GM19099 (cell line): Measurements from ENCODE around the gene ZCCHC4.

Source experiments
- POLR2A ChIP-seq: IDR thresholded peaks from 3 replicates; pipeline ENCODE4 v1.6.1; 2011; ENCODE audit warnings: low read depth; ENCODE audit not compliant: insufficient read length; ENCODE audit errors: extremely low read depth

Gene ZCCHC4

DNA sequence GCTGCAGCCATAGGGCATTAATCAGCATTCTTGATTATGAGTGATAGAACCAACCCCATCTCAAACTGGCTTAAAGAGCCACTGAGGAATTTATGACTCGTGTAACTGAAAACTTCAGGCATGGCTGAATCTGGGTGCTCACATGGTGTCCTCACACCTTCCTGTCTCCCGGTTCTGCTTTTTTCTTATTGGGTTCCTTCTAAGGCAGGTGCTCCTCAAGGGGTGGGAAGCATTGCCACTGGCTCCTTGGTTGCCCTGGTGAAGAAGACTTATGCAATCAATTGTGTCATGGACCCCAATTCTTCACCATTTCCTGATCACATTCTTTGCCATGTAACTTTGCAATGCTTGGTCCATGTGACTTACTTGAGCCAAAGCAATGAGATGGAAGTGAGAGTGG is 4.3 kb upstream of the ZCCHC4 start:
- no peak for TF ChIP-seq POLR2A

DNA sequence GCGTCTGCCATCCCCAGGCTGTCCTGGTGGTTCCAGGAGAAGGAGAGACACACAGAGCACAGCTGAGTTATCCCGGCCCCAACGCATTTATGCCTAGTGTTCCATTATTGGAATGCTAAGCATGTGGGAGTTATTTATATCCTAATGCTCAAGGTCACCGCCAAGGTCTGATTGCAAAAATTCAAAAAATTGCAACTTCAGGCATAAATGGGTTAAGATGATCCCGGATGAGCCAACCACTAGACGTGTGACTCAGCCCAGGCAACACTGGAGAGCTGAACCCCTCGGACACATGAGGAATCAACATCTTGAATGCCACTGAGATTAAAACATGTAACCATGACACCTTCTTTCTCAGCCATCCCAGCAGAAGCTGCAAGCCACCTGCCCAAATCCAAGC is 3.8 kb upstream of the ZCCHC4 start:
- TF ChIP-seq POLR2A: no peak

DNA sequence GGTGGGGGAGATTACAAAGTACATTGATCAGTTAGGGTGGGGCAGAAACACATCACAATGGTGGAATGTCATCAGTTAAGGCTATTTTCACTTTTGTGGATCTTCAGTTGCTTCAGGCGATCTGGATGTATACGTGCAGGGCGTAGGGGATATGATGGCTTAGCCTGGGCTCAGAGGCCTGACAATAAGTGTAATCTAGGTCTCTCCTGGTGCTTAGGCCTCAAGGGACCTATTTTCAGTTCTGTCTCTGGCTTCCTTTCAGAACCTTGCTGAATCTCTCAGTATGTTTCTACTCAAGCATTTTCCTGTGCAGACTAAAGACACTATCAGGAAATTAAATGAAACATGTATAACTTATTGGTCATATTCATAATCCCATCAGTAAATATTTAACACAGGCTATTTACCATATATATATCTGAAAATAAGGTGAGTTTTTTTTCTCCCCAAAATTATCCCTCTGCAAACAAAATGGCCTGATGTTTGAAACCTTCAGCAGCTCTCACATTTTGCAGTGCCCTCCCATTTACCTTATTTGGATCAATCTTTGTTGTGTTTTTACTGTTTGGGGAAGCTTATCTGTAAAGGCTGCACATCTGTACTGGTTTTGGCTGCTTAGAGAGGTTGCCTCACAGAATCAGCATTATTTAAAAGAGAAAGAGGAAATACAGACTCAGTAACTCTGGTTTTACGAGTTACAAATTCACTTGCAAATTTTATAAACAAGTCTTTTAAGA is 2.3 kb upstream of the ZCCHC4 start:
- TF ChIP-seq POLR2A: peak; percentile 34

DNA sequence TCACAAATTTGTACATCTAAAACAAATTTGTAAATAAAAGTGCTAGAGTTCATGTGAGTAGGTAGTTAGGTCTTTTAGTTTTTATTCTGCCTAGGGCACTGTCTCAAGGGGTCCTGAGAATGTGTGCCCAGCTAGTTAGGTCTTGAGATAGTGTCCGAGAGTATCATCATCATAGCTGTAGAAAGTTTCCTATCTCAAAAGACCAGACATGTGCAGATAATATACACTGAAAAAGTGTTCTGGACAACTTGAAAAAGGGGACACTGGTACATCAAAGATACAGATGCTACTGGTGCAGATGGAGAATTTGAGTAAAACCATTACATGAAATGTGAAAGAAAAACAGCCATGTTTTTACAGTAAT is 1.8 kb upstream of the ZCCHC4 start:
- no peak for TF ChIP-seq POLR2A

DNA sequence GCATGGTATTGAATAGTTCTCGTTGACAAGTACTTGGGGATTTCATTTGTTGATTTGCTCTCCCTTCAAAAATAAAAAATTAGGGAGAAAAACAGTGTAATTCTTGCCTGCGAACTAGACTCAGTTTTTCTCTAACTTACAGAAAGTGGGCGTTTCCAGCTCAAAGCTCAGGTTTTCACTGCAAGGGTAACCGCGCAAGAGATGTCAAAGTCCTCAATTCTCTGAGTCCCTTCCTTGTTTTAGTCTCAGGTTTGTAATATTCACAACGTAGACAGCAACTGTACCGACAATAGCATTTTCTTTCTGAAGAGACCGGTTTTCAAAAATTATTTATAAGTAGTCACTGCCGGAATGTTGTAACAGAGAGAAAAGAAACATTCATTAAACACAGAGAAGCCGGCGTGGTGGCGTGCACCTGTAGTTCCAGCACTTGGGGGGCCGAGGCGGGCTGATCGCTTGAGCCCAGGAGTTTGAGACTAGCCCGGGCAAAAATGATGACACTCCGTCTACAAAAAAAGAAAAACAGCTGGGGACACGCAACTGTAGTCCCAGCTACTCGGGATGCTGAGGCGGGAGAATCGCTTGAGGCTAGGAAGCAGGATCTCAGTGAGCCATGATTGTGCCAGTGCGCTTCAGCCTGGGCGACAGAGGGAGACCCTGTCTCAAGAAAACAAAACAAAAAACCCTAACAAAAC is 774 bp downstream of the ZCCHC4 start:
- TF ChIP-seq POLR2A: no peak

DNA sequence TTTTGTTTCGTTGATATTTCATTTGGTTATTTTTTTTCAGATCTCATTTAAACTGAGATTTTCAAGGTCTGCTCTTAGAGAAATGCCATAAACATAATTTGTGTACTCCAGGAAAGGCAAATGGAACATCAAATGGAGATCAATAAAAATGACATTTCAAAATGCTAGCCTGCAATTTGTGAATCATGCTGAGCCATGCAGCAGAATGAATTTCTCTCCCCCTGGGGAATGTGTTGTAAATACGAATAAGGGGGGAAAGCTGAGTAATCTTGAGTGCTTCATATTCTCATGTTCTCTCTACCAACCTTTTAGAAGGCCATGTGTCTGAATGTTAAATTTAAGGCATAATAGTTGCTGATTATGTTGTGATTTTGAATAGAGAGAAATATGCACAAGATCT is 7.8 kb downstream of the ZCCHC4 start:
- TF ChIP-seq POLR2A: no peak

DNA sequence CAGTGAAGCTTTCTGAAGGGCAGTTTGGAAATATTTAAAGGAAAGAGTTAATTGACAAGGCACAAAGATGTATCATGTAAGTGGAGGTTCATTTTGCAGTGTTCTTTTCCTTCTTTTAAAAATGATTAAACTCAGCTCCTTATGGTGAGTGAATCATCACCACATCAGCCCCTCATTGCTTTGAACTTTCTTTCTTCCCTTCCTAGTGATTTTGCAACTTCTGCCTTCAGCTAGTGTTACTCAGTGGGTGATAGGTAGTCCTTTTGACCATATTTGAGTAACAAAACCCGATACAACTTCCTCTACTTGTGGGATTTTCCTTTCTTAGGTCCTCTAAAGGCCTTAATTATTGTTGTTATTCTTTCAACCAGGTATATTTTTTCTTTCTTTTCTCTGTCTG is 8.2 kb downstream of the ZCCHC4 start:
- no peak for TF ChIP-seq POLR2A

DNA sequence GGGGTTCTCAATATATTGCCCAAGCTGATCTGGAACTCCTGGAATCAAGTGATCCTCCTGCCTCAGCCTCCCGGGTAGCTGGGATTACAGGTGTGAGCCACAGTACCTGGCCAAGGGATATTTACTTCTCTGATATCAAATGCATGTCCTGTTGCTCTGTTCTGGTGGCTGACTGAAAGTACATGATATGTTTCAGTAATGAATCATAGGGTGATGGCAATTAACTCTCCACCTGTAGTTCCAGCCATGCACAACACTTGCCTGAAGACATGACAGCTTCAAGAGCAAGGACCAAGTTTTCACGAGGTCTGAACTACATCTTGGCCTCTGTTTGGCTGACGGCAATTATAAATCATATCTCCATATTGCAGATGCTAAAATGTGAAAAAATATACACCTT is 9.1 kb downstream of the ZCCHC4 start:
- TF ChIP-seq POLR2A: no peak

DNA sequence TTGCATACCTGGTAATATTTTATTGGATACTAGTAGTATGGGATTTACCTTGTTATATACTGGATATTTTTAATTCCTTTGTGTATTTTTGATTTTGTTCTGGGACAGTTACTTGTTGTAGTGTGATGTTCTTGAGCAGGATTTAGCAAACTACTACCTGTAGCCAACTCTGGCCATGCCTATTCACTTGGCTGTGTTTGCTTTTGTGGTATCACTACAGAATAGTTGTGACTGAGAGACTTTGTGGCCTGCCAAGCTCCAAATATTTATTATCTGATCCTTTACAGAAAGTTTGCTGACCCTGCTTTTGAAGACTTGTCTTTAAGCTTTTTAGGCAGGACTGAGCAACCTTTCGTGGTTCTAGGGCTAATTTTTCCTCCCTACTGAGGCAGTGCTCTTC is 17.8 kb downstream of the ZCCHC4 start:
- no peak for TF ChIP-seq POLR2A

DNA sequence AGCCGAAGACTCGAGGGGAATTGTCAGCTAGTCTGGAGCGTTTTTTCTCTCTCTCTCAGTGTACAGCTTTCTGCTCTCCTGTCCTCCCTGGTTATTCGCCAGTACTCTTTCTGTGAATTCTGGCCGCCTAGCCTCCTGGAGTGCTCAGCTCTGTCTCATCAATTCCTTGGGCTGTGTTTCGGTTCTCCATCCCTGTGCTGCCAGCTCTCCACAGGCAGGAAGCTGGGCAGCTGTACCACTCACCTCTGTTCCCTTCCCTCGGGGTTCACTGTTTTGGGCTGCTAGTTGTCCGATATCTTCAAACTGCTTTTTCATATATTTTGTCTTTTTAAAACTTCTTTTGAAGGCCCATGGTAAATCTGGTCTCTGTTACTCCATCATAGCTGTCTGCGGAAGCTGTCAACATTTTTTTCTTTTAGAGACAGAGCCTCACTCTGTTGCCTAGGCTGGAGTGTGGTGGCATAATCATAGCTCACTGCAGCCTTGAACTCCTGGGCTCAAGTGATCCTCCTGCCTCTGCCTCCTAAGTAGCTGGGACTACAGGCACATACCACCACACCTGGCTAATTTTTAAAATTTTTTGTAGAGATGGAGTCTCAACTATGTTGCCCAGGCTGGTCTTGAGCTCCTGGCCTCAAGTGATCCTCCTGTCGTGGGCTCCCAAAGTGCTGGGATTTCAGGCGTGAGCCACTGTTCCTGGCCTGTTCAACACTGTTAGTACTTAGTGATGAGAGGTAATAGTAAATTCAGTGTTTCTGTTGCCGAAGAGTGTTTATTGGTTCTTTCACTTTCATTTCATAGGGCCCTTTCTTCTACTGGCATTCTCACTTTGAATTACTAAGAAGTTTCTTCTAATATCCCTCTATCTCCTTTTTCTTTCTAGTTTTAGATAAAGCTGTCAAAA is 18.6 kb downstream of the ZCCHC4 start:
- TF ChIP-seq POLR2A: no peak

DNA sequence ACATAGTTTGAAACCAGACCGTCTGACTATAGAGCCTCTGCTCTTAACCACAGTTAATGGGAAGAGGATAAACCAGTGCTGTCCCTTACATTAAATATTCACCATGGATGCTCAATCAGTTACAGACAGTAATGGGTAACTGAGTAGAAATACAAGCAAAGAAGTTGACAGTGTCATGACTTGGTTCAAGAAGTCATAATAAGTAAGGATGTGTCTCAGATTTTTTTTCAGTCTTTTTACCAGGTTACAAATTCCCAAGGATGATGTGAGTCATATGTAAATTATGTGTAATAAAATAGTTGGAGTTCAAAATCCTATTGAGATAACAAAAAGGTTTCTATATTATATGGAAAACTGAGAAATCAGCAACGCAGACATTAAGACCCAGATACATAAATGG is 31.1 kb downstream of the ZCCHC4 start:
- no peak for TF ChIP-seq POLR2A

DNA sequence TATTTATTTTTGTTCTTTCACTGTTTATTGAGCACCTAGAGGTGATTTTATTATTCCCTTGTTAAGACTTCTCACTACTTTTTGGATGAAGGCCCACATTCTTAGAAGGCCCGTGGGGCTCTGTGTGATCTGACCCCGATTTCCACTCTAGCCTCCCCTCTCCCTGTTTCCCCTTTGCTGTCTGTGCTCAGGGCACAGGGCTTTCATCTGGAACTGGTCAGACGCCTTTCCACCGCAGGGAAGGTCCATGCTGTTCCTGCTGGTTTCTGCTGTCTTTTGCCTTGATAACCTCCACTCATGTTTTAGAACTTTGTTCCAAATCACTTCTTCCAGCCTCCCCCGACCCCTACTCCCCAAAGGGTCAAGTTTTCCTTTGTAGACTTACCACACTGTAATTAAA is 33.2 kb downstream of the ZCCHC4 start:
- no peak for TF ChIP-seq POLR2A

DNA sequence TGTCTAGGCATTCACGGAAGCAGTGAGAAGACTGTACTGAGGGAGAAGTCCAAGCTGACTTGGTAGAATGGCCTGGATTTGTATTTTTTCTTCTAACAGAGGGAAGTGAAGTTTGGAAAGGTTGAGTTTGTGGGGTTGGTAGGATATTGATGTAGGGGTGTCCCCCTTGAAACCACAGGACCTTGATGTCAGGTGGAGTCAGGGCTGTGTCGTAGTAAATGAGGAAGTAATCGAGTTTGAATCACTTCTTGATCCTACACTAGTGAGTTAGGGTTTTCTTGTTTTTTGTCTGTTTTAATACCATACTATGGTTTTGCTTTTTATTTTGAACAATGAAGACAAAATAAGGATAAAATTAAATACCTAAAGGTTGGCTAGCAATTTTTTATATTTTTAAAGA is 34.3 kb downstream of the ZCCHC4 start:
- no peak for TF ChIP-seq POLR2A

DNA sequence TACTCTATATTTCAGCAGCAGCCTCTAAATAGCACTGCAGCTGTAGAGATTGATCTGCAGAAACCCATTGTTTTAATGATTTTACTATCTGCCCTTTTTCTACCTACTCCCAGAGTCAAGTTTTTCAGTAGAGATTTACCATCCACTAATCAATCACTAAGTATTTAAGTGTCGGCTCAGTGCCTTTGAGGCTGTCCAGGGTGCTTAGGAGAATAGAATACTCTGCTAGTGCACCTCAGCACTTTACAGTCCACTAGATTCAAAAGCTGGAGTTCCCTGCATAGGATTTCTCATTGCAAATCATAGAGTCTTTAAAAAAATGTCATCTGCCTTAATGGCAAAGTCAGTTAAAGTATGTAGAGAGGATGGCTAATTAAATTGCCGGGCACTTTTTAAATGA is 34.9 kb downstream of the ZCCHC4 start:
- no peak for TF ChIP-seq POLR2A

DNA sequence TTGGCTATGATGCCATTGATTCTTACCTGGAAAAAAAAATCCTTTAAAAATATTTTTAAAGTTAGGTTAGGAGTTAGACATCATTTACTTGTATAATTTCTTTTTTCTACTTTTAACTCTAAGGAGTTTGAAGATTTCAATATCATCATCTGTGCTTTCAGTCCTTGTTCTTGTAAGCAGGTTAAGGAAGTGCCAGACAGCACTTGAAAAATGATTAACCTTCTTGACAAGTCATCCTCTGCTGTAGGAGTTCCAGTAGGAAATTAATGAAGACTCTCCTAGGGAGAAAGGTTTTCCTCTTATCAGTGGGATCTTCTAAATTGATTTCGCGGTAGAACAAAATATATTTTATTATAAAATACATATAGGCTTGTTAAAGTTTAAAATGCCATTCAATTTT is 35.4 kb downstream of the ZCCHC4 start:
- no peak for TF ChIP-seq POLR2A

DNA sequence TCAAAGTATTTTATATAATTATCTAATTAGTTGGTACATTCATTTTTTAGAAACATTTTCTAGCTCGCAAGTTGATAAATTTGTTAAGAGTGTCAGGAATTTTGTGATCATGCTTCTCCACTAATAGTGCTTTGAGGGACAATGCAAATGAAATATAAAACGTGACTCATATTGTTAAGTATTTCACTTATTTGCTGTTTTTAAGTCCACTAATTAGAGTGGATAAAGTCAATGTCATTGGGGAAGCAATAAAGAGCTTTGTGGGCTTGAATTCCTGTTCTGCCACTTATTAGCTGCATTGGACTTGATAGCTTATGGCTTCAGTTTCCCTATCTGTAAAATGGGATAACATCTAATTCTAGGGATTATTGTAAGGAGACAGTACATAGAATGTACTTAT is 38.0 kb downstream of the ZCCHC4 start:
- no peak for TF ChIP-seq POLR2A
